Hematopoietic multipotent progenitor cell (in vitro differentiated cells): ENCODE measurements around the gene MYO16. TPM values are rescaled to one million over a fixed set of nuclear protein-coding genes. Genes with fewer than 3 reads are reported as not detected.
A peak's percentile ranks its signal among the peaks of the same experiment; 100 is the strongest.
"Not testable (repeated sequence)": the region's sequence is repeated elsewhere in the genome, so short reads cannot be mapped to it uniquely, and the experiment has no call there.

Experiments
- DNase-seq, 3 donors: peaks; one replicate each; pipeline ENCODE4 v3.0.0-alpha.2; 2011 to 2015; ENCODE audit warnings: low read depth in 2 of 3, low spot score in 2 of 3
- total RNA-seq: library from RNA; depleted of rRNA; stranded (reverse); fragments of >200 nt; gene quantifications from one replicate; pipeline ENCODE4 v1.2.3, GENCODE V29; 2012

The MYO16 gene
- total RNA-seq, 1 donor = 1.6 TPM

GRCh38 chr13:108733022-108733560, 103.7 kb downstream of the MYO16 start:
- DNase-seq = no peak

DNA sequence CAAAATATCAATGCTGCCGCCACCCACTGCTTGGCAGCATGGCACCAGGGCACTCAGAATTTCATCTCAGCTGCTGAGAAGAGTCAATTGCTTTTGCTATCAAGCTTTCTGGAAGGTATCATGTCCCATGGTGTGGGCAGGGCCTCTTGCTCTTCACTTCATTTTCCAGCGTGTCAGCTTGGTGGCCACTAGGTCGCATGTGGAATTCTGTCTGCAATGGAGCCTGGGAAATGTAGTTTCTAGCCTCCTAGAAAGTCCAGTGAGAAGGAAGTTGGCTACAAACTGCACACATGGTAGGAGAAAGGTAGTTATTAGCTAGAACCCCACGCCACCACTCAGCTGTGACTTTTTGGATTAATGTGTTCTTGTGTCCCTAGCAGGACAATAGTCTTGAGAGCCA, 105.3 kb downstream of the MYO16 start:
- DNase-seq = no peak

- DNase-seq = no peak
Observed at GRCh38 chr13:108741930-108742329, 112.5 kb downstream of the MYO16 start.

DNA sequence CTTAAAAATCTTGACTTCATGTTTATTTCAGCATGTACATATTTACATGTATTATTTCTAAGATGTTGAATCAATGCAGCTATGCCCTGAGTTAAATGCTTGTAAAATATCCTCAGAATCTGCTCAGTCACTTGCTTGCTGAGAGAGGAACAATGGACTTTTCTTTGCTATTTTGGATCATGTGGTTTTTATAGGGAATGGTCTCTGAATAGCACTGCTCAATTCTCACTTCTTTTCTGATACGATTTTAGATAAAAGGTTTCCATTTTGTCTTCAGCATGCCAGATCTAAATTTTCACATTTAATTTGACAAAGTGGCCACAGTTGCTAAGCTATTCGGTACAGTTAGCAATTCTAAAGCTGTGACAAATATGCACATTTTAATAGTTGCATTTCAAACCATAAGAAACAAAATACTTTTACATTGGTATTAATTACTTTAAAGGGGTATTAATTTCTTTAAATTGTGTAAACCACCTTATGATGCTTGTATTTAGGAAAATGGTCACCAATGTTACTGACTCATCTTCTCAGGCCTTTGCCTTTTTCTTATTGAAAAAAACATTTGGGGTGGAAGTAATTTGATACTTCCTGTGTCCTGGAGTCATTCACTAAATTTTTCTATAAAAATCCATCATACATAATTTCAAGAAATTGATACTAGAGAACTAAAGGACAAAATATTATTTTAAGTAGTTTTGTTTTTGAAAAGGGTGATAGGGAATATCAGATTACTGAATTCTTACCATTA, 113.5 kb downstream of the MYO16 start:
- DNase-seq = no peak

DNA sequence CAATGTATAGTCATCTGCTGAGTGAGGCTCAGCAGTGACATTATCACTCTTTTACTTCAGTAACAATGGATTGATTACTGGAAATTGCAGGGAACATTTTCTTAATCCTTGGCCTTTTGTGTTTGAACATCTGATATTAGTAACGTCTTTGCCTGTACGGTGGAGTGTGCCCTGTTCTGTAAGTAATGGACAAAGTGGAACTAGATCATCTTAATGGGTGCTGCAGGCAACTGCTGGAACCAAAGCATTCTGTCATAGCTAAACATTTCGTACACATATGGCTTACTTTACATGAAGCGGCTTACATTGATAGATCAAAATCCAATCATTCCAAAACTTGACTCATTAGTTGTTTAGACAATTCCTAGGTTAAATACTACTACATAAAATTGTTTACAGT, 114.1 kb downstream of the MYO16 start:
- no peak for DNase-seq

DNA sequence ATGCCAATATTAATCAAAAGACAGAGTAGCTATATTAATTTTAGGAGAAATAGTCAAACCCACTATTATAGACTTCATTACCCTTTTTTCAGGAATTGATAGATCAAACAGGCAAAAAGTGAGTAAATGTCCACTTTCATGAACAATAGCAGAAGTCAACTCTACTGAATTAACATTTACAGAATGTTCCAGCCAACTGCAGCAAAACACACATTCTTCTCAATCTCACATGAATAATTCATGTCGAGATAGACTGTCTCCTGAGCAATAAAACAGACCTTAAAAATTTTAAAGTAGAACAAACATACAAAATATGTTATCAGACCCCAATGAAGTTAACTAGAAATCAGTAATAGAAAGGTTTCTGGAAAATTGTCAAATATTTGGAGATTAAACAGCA, 118.4 kb downstream of the MYO16 start:
- no peak for DNase-seq

GRCh38 chr13:108752276-108752675, 122.9 kb downstream of the MYO16 start:
- no peak for DNase-seq

- peak in 1 of 3 donors; percentile 15 for DNase-seq
Observed at GRCh38 chr13:108755083-108755482, 125.7 kb downstream of the MYO16 start.

DNA sequence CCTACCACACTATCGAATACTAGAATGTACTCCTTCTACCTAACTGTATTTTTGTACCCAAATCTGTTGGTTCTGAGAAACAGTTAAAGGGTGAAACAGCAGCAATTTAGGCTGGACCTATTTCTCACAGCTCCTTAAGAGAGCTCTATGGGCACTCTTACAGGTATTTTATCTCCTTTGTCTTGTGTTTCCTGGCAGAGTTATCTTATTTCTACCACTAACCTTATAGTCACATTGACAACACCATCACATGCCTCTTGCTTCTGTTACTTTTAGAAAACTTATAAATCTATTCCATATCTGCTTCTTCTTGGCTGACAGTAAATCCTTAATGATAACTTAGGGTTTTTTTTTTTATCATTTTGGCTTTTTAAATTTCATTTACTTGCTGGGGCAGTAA, 130.7 kb downstream of the MYO16 start:
- peak in 2 of 3 donors; percentile 22 to 54 for DNase-seq

DNA sequence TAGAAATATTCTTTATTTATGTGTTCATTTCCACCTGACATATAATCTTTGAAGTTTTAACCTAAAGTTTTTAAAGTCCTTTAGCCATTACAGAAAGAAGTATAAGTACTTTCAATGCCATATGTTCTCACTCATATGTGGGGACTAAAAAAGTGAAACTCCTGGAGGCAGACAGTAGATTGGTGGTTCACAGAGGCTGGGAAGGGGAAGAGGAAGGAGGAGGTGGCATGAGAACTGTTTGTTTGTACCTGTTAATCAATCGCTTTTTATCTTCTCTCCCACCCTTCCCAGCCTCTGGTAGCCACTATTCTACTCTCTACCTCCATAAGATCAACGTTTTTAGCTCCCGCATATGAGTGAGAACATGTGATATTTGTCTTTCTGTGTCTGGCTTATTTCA, 131.1 kb downstream of the MYO16 start:
- peak in 1 of 3 donors; percentile 4 for DNase-seq

- no peak for DNase-seq
Observed at GRCh38 chr13:108768035-108768434, 138.6 kb downstream of the MYO16 start.

GRCh38 chr13:108769213-108770070, 140.0 kb downstream of the MYO16 start:
- DNase-seq = peak in 2 of 3 donors; percentile 55 to 69

DNA sequence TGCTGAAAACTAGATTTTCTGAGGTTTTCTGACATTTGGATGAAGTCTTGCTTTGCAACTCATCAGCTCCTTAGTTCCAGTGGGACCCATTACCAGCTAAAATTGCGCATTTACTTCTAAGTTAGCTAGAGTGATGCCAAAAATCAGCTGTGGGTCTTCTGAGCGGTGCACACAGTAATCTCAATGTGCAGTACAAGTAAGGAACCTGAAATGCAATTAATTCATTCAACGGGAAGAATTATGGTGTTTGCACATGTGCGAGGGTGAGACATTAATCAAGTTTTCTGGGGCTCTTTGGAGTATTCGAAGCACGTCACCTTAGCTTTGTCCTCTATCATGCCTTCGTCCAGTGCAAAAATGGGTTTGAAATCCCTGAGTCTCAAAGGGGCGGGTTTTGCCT, 146.2 kb downstream of the MYO16 start:
- no peak for DNase-seq

DNA sequence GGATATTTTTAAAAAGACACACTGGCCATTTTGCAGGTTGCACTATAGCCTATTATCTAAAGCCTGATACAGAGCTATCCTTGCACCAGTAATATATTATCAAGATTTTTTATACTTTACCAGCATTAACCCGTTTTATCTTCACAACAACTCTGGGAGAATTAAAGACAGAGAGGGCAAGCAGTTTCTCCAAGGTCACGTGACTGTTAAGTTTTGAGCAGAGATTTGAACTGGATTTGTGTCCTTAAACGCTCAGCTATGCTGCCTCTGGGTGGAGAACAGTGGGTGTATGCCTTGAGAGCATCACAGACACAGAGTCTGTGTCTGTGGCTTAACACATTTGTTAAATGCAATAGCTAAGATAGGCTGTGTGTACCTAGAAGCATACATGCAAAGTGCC, 147.2 kb downstream of the MYO16 start:
- no peak for DNase-seq

- DNase-seq = no peak
Observed at GRCh38 chr13:108777421-108778420, 148.3 kb downstream of the MYO16 start.

- DNase-seq = no peak
Observed at GRCh38 chr13:108779308-108779707, 149.9 kb downstream of the MYO16 start.

GRCh38 chr13:108780706-108781105, 151.3 kb downstream of the MYO16 start:
- DNase-seq = no peak

GRCh38 chr13:108781312-108781711, 151.9 kb downstream of the MYO16 start:
- DNase-seq = no peak

- DNase-seq = not testable (repeated sequence)
Observed at GRCh38 chr13:108782480-108782879, 153.1 kb downstream of the MYO16 start.

DNA sequence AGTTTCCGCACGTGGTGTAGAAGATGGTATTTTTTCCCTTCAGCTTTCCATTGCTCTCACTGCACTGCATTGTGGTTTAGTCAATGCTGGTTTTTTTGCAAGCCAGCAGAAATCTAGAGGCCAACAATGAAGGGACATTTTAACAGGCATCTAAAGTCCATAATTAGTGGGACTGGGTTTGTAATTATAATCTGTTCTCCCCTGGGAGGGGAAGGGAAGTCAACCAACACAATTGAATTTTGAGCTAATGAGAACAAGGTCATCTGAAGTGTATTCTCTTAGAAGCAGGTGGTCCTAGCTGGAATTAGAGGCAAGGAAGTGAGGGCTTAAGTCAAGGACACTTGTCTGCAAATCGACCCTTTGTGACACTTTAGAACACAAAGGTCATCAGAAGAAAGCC, 156.4 kb downstream of the MYO16 start:
- no peak for DNase-seq
